H9 (cell line): ENCODE results near the gene TPP1. TPM values are rescaled to one million over a fixed set of nuclear protein-coding genes. Genes with fewer than 3 reads are reported as not detected.
A peak's percentile ranks its signal among the peaks of the same experiment; 100 is the strongest.

Source experiments
- DNase-seq: peaks from one replicate; pipeline ENCODE4 v3.0.0-alpha.2; 2017
- H2AFZ ChIP-seq: one replicate; pipeline ENCODE4 v1.6.1; 2013; ENCODE audit warnings: mild to moderate bottlenecking, low read length, control low read depth, moderate library complexity
- H2AK5ac ChIP-seq: 2 replicates; pipeline ENCODE4 v1.6.1; 2013; ENCODE audit warnings: low read length, control low read depth, mixed read lengths; ENCODE audit not compliant: insufficient read length
- H2BK120ac ChIP-seq: one replicate; pipeline ENCODE4 v1.6.1; 2013; ENCODE audit warnings: low read depth, mild to moderate bottlenecking, low read length, control low read depth, inconsistent platforms; ENCODE audit not compliant: poor library complexity, severe bottlenecking
- H2BK12ac ChIP-seq: 2 replicates; pipeline ENCODE4 v1.6.1; 2013; ENCODE audit warnings: low read length, control low read depth, mixed read lengths, low read depth; ENCODE audit not compliant: insufficient read length
- H2BK15ac ChIP-seq: 2 replicates; pipeline ENCODE4 v1.6.1; 2013; ENCODE audit warnings: low read depth, low read length, control low read depth
- H2BK20ac ChIP-seq: one replicate; pipeline ENCODE4 v1.6.1; 2013; ENCODE audit warnings: low read depth, mild to moderate bottlenecking, low read length, control low read depth, inconsistent platforms; ENCODE audit not compliant: poor library complexity, severe bottlenecking
- H2BK5ac ChIP-seq: 2 replicates; pipeline ENCODE4 v1.6.1; 2013; ENCODE audit warnings: low read length, control low read depth, mixed read lengths; ENCODE audit not compliant: insufficient read length
- H3K14ac ChIP-seq: 2 replicates; pipeline ENCODE4 v1.6.1; 2013; ENCODE audit warnings: low read length, control low read depth; ENCODE audit not compliant: insufficient read depth
- H3K18ac ChIP-seq: 2 replicates; pipeline ENCODE4 v1.6.1; 2013; ENCODE audit warnings: low read depth, mild to moderate bottlenecking, mixed read lengths, low read length, control low read depth; ENCODE audit not compliant: insufficient read length
- H3K23ac ChIP-seq: 2 replicates; pipeline ENCODE4 v1.6.1; 2013; ENCODE audit warnings: low read length, control low read depth, mixed read lengths, low read depth; ENCODE audit not compliant: insufficient read length
- H3K23me2 ChIP-seq: 2 replicates; pipeline ENCODE4 v1.6.1; 2013; ENCODE audit warnings: low read depth, mild to moderate bottlenecking, mixed read lengths, low read length, control low read depth; ENCODE audit not compliant: insufficient read length, poor library complexity, severe bottlenecking
- H3K27ac ChIP-seq: 2 replicates; pipeline ENCODE4 v1.5.1; 2013; ENCODE audit warnings: low read length, control low read depth, mixed read lengths, low read depth; ENCODE audit not compliant: insufficient read length
- H3K27me3 ChIP-seq: 2 replicates; pipeline ENCODE4 v1.6.1; 2013; ENCODE audit warnings: low read length, control low read depth, inconsistent platforms; ENCODE audit not compliant: insufficient read depth
- H3K4ac ChIP-seq: 2 replicates; pipeline ENCODE4 v1.6.1; 2013; ENCODE audit warnings: low read depth, mild to moderate bottlenecking, control low read depth, inconsistent platforms, low read length, moderate library complexity
- H3K4me1 ChIP-seq: 2 replicates; pipeline ENCODE4 v1.6.1; 2013; ENCODE audit warnings: low read length, control low read depth, inconsistent platforms; ENCODE audit not compliant: insufficient read depth
- H3K4me2 ChIP-seq: 2 replicates; pipeline ENCODE4 v1.6.1; 2013; ENCODE audit warnings: low read length, control low read depth, mixed read lengths; ENCODE audit not compliant: insufficient read length, insufficient read depth
- H3K56ac ChIP-seq: 2 replicates; pipeline ENCODE4 v1.6.1; 2013; ENCODE audit warnings: low read depth, mild to moderate bottlenecking, mixed read lengths, low read length, control low read depth; ENCODE audit not compliant: insufficient read length
- H3K79me1 ChIP-seq: 2 replicates; pipeline ENCODE4 v1.6.1; 2013; ENCODE audit warnings: low read depth, mild to moderate bottlenecking, moderate library complexity, low read length, control low read depth, inconsistent platforms; ENCODE audit not compliant: insufficient read depth, poor library complexity, severe bottlenecking
- H3K79me2 ChIP-seq: 2 replicates; pipeline ENCODE4 v1.6.1; 2013; ENCODE audit warnings: low read length, control low read depth, inconsistent platforms; ENCODE audit not compliant: insufficient read depth
- H3K9ac ChIP-seq: 2 replicates; pipeline ENCODE4 v1.6.1; 2013; ENCODE audit warnings: low read length, control low read depth, mixed read lengths; ENCODE audit not compliant: insufficient read length; ENCODE audit errors: extremely low read depth
- H3K9me3 ChIP-seq: one replicate; pipeline ENCODE4 v1.6.1; 2013; ENCODE audit warnings: low read depth, low read length, inconsistent platforms; ENCODE audit not compliant: control insufficient read depth
- H3T11ph ChIP-seq: one replicate; pipeline ENCODE4 v1.6.1; 2013; ENCODE audit warnings: mild to moderate bottlenecking, low read length, control low read depth, inconsistent platforms
- H4K20me1 ChIP-seq: one replicate; pipeline ENCODE4 v1.6.1; 2013; ENCODE audit not compliant: control insufficient read depth, insufficient read length, insufficient read depth
- H4K5ac ChIP-seq: 2 replicates; pipeline ENCODE4 v1.6.1; 2013; ENCODE audit warnings: low read depth, mild to moderate bottlenecking, mixed read lengths, low read length, control low read depth; ENCODE audit not compliant: insufficient read length
- H4K8ac ChIP-seq: replicated peaks from 2 replicates; pipeline ENCODE4 v1.6.1; 2013; ENCODE audit warnings: low read length, control low read depth, mixed read lengths, low read depth; ENCODE audit not compliant: insufficient read length
- H4K91ac ChIP-seq: 2 replicates; pipeline ENCODE4 v1.6.1; 2013; ENCODE audit warnings: low read depth, mild to moderate bottlenecking, moderate library complexity, mixed read lengths, low read length, control low read depth; ENCODE audit not compliant: insufficient read length
- H3K27ac Mint-ChIP-seq, 3 experiments: 2 replicates in 2 of 3; 3 replicates in 1 of 3; pipeline ENCODE4 v1.8.0; 2020 to 2021; ENCODE audit warnings: mixed read lengths in 3 of 3, mild to moderate bottlenecking in 1 of 3, moderate library complexity in 1 of 3
- H3K27me3 Mint-ChIP-seq: 2 replicates; pipeline ENCODE4 v1.8.0; 2021; ENCODE audit warnings: low read depth, mild to moderate bottlenecking, moderate library complexity, mixed read lengths
- H3K36me3 Mint-ChIP-seq, 3 experiments: 2 replicates in 2 of 3; 3 replicates in 1 of 3; pipeline ENCODE4 v1.8.0; 2020 to 2021; ENCODE audit warnings: low read depth in 3 of 3, mixed read lengths in 3 of 3; ENCODE audit not compliant: insufficient read depth in 1 of 3
- H3K4me1 Mint-ChIP-seq, 2 experiments: 2 replicates each; pipeline ENCODE4 v1.8.0; 2020; ENCODE audit warnings: mixed read lengths in 2 of 2
- H3K4me3 Mint-ChIP-seq, 2 experiments: 2 replicates in 1 of 2; 3 replicates in 1 of 2; pipeline ENCODE4 v1.8.0; 2020 to 2021; ENCODE audit warnings: mild to moderate bottlenecking in 2 of 2, mixed read lengths in 2 of 2, moderate library complexity in 1 of 2
- H3K9me3 Mint-ChIP-seq, 2 experiments: 2 replicates in 1 of 2; 3 replicates in 1 of 2; pipeline ENCODE4 v1.8.0; 2020; ENCODE audit warnings: mild to moderate bottlenecking in 2 of 2, mixed read lengths in 2 of 2, moderate library complexity in 1 of 2
- WGBS: extraction: QIAGEN DNeasy Blood & Tissue Kit; methylation state at CpG from one replicate; pipeline ENCODE4 v1.1.7; 2013; ENCODE audit warnings: missing lambda C conversion rate, low lambda C conversion rate, mixed read lengths; ENCODE audit not compliant: insufficient read length; ENCODE audit errors: extremely low coverage; 5-methylcytosine and 5-hydroxymethylcytosine counted together
- total RNA-seq: library from RNA; stranded (reverse); gene quantifications from 2 replicates; pipeline ENCODE4 v1.2.1, GENCODE V29; 2021
- TF ChIP-seq, protein P1 (sequence below): fragments of 200-600 bp; sonication (generic); conservative IDR thresholded peaks from 3 replicates; pipeline ENCODE4 v1.8.0; 2021; ENCODE audit warnings: antibody characterized with exemption, mild to moderate bottlenecking

TPP1 gene
- total RNA-seq, 1 experiment from 2014 or later: 37.2 TPM

DNA sequence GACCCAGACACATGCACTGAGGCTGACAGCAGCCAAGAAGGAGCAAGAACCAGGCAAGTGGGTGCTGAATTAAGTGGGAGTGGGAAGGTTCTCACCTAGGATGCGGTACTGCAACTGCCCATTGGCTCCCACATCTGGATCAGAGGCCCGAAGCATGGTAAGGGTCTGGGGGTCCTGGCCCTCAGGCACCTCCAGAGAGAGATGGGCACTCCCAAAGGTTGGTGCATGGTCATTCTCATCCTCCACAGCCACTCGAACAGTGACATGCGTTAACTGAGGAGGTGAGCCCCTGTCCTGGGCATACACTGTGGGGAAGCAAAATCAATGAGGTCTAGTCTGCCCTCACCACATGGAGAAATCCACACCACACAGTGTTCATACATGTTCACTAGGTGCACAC, 9.3 kb upstream of the TPP1 start:
- no peaks in the 10 kb centered on the region for H3K9me3 Mint-ChIP-seq
- H3K27ac Mint-ChIP-seq: no peak overlapping the region
- Histone ChIP-seq H2BK15ac (no peak overlapping the region), H3K23ac (no peak overlapping the region), H3K4me2 (no peak overlapping the region), H2BK20ac (no peak overlapping the region), H3K18ac (no peak overlapping the region), H3K23me2 (peaks cover 9% of the 10 kb centered on the region), H3K27me3 (peaks cover 18% of the 10 kb centered on the region; the same call in 1 of the 2 replicates), H3T11ph (no peak overlapping the region), H4K8ac (no peak overlapping the region), H2AFZ (no peak overlapping the region), H2BK120ac (no peak overlapping the region), H3K56ac (no peak overlapping the region), H4K20me1 (no peaks in the 10 kb centered on the region), H3K79me1 (no peaks in the 10 kb centered on the region), H2BK5ac (no peak overlapping the region), H2BK12ac (no peak overlapping the region), H4K5ac (no peak overlapping the region), H4K91ac (no peak overlapping the region), H3K27ac (no peak overlapping the region), H3K14ac (no peak overlapping the region), H3K79me2 (no peaks in the 10 kb centered on the region), H3K9me3 (no peaks in the 10 kb centered on the region), H3K9ac (no peak overlapping the region), H2AK5ac (no peak overlapping the region), H3K4ac (no peak overlapping the region), H3K4me1 (no peaks in the 10 kb centered on the region)
- peaks cover 2 to 35% (median 17%) of the 10 kb centered on the region in 3 experiments for H3K36me3 Mint-ChIP-seq
- H3K27me3 Mint-ChIP-seq: peaks cover 49% of the 10 kb centered on the region
- peaks cover 3% of the 10 kb centered on the region in 2 experiments; a peak in 2 of 4 replicates for H3K4me1 Mint-ChIP-seq
- TF ChIP-seq, protein P1, sequence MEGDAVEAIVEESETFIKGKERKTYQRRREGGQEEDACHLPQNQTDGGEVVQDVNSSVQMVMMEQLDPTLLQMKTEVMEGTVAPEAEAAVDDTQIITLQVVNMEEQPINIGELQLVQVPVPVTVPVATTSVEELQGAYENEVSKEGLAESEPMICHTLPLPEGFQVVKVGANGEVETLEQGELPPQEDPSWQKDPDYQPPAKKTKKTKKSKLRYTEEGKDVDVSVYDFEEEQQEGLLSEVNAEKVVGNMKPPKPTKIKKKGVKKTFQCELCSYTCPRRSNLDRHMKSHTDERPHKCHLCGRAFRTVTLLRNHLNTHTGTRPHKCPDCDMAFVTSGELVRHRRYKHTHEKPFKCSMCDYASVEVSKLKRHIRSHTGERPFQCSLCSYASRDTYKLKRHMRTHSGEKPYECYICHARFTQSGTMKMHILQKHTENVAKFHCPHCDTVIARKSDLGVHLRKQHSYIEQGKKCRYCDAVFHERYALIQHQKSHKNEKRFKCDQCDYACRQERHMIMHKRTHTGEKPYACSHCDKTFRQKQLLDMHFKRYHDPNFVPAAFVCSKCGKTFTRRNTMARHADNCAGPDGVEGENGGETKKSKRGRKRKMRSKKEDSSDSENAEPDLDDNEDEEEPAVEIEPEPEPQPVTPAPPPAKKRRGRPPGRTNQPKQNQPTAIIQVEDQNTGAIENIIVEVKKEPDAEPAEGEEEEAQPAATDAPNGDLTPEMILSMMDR: no peak
- H3K4me3 Mint-ChIP-seq: 0 out of 5 replicates have a peak overlapping the region, but pooled peaks of 1 of the 2 experiments have one; percentile 20
- no peak for DNase-seq
- WGBS: no CpG with 5 or more reads among the region's 4 CpGs
